Transverse colon (tissue), 4 donors: ENCODE data around the gene DOP1B. TPM values are rescaled to one million over a fixed set of nuclear protein-coding genes. Genes with fewer than 3 reads are reported as not detected.

Source experiments
- DNase-seq: peaks from one replicate; pipeline ENCODE4 v3.0.0-alpha.2; 2019
- H3K27ac ChIP-seq, 4 donors: fragments of 200-600 bp; sonication (generic); 2 replicates each; pipeline ENCODE4 v1.5.1; 2016 to 2018; ENCODE audit warnings: inconsistent platforms in 4 of 4
- H3K27me3 ChIP-seq: fragments of 200-600 bp; sonication (generic); 2 replicates; pipeline ENCODE4 v1.5.1; 2017; ENCODE audit warnings: inconsistent platforms
- H3K36me3 ChIP-seq, 4 donors: fragments of 200-600 bp; sonication (generic); 2 replicates each; pipeline ENCODE4 v1.5.1; 2017 to 2019; ENCODE audit warnings: inconsistent platforms in 4 of 4
- H3K4me1 ChIP-seq, 4 donors: fragments of 200-600 bp; sonication (generic); 2 replicates each; pipeline ENCODE4 v1.5.1; 2017 to 2020; ENCODE audit warnings: inconsistent platforms in 4 of 4
- H3K4me3 ChIP-seq, 4 donors: fragments of 200-600 bp; sonication (generic); 1 replicate in 1 of 4; 2 replicates in 3 of 4; pipeline versions ENCODE4 v1.5.1 to v1.6.1; 2017 to 2019; ENCODE audit warnings: inconsistent platforms in 4 of 4
- H3K9me3 ChIP-seq, 2 donors: fragments of 200-600 bp; sonication (generic); 2 replicates each; pipeline ENCODE4 v1.5.1; 2017 to 2019; ENCODE audit warnings: inconsistent platforms in 2 of 2
- EP300 ChIP-seq: sonication (generic); formaldehyde crosslinking; IDR thresholded peaks from one replicate; pipeline ENCODE4 v1.6.1; 2017; ENCODE audit warnings: antibody characterized with exemption, low read depth
- POLR2A ChIP-seq: fragments of 450-650 bp; IDR thresholded peaks from one replicate; pipeline ENCODE4 v1.6.1; 2016; ENCODE audit warnings: antibody characterized with exemption, mild to moderate bottlenecking, moderate library complexity
- POLR2AphosphoS5 ChIP-seq, 3 donors: sonication (generic); formaldehyde crosslinking; IDR thresholded peaks; one replicate each; pipeline ENCODE4 v1.6.1; 2016; ENCODE audit warnings: antibody characterized with exemption in 3 of 3
- WGBS, 2 donors: methylation state at CpG; one replicate each; pipeline ENCODE4 v1.1.5; 2018; ENCODE audit warnings: low coverage in 1 of 2; 5-methylcytosine and 5-hydroxymethylcytosine counted together
- in situ Hi-C, 4 donors: fragments of 200-750 bp; cut with MboI; loops; one replicate each; pipeline versions ENCODE4 v1.15.0 to v1.15.1; 2017; ENCODE audit warnings: low sequenced_read_pairs in 3 of 4, low pct_ligation_motif_present in 1 of 4, low pct_unique_long_range_greater_than_20kb in 1 of 4
- intact Hi-C: fragments of 100-400 bp; cut with DNase I; formaldehyde crosslinking; loops from one replicate; pipeline ENCODE4 v1.15.1; 2023; ENCODE audit warnings: low total_unique reads
- total RNA-seq, 4 donors: library from RNA; depleted of rRNA; stranded (reverse); fragments of >200 nt; gene quantifications; one replicate each; pipeline ENCODE4 v1.1.0, GENCODE V29; 2016
- TF ChIP-seq, protein P1 (sequence below), 5 experiments: fragments of 200-600 bp in 3 of 5; fragments of 450-650 bp in 2 of 5; sonication (generic) in 3 of 5; IDR thresholded peaks; 1 replicate in 2 of 5; 2 replicates in 3 of 5; pipeline ENCODE4 v1.5.1; 2016 to 2017; ENCODE audit warnings: antibody characterized with exemption in 5 of 5, inconsistent platforms in 3 of 5, mild to moderate bottlenecking in 2 of 5, moderate library complexity in 1 of 5

DOP1B gene
- total RNA-seq, 4 donors from 2014 or later: 49.4 to 74.4 (median 61.0) TPM

DNA sequence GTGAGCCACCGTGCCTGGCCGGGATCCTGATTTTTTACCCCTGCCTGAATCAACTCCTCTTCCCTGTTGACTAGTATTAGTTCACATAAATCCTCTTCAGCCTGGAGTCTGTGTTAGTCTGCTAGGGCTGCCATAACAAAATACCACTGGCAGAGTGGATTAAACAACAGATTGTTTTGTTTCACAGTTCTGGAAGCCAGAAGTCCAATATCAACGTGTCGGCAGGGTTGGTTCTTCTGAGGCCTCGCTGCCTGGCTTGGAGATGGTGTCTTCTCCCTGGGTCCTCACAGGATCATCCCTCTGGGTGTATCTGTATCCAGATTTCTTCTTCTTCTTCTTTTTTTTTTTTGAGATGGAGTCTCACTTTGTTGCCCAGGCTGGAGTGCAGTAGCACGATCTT is 18.2 kb downstream of the DOP1B start:
- 88 to 98% methylated on average over 4 to 6 of the region's 6 CpGs for WGBS, 2 donors
- DNase-seq: no peak
- in situ Hi-C loops: no loop called here

DNA sequence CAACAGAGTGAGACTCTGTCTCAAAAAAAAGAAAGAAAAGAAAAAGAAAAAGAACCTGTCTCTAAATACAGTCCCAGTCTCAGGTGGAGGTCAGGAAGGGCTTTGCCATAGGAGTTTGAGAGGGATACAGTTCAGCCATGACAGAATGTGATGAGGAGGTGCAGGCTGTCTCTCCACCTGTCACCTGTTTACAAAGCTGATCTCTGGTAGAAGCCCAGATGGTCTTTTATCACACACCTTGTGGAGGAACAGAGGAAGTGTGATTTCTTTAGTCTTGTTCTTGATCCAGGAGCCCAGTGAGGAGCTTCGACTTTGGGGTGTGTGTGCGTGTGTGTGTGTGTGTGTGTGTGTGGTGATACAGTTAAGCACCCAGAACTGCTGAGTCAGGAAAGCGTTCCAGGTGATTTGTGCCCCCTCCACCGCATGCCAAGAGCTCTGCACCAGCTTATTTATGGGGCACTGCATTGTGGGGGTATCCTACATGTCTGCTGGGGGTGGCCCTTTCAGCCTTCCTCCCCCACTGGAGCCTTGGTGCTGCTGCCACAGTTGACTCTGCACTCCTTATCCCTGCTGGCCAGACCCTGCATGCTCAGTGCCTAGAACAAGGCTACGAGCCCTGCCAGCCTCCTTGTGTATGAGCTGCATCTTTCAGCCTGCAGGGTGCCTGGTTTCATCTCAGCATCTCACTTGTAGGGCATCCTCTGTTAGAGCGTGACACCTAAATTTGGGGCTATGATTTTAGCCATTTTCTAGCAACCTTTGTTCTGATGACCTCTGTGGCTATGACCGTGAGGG is 19.3 kb downstream of the DOP1B start:
- no peaks in the 10 kb centered on the region for H3K9me3 ChIP-seq
- no peaks in the 10 kb centered on the region for H3K4me1 ChIP-seq
- in situ Hi-C loops: no loop called here

More for the DNA sequence above, 18.2 kb downstream of the DOP1B start:
- intact Hi-C loops: no loop called here
- Histone ChIP-seq H3K27ac (no peak overlapping the region), H3K27me3 (no peaks in the 10 kb centered on the region), H3K4me3 (no peak overlapping the region), H3K9me3 (no peaks in the 10 kb centered on the region), H3K4me1 (no peaks in the 10 kb centered on the region), H3K36me3 (peaks cover 0 to 2% (median 0%) of the 10 kb centered on the region in 4 donors)
- TF ChIP-seq EP300: no peak
- TF ChIP-seq POLR2AphosphoS5 (IDR thresholded peaks at IDR 0.05): no peak
- TF ChIP-seq POLR2A: no peak
- TF ChIP-seq, protein P1, sequence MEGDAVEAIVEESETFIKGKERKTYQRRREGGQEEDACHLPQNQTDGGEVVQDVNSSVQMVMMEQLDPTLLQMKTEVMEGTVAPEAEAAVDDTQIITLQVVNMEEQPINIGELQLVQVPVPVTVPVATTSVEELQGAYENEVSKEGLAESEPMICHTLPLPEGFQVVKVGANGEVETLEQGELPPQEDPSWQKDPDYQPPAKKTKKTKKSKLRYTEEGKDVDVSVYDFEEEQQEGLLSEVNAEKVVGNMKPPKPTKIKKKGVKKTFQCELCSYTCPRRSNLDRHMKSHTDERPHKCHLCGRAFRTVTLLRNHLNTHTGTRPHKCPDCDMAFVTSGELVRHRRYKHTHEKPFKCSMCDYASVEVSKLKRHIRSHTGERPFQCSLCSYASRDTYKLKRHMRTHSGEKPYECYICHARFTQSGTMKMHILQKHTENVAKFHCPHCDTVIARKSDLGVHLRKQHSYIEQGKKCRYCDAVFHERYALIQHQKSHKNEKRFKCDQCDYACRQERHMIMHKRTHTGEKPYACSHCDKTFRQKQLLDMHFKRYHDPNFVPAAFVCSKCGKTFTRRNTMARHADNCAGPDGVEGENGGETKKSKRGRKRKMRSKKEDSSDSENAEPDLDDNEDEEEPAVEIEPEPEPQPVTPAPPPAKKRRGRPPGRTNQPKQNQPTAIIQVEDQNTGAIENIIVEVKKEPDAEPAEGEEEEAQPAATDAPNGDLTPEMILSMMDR (IDR thresholded peaks at IDR 0.05): no peak

DNA sequence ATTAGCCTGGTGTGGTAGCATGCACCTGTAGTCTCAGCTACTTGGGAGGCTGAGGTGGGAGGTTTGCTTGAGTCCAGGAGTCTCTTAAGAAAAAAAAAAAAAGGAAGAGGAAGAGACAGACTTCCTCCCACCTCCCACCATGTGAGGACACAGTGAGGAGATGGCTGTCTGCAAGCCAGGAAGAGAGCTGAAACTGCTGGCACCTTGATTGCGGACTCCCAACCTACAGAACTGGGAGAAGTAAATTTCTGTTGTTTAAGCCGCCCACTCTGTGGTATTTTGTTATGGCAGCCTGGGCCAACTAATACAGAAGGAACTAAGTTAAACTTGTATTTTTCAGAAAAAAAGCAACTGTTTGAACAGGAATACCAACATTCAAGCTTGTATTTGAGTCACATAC is 21.7 kb downstream of the DOP1B start:
- Histone ChIP-seq H3K27ac (no peak overlapping the region), H3K36me3 (no peaks in the 10 kb centered on the region), H3K4me3 (no peak overlapping the region), H3K4me1 (peaks cover 0 to 7% (median 0%) of the 10 kb centered on the region in 4 donors), H3K9me3 (no peaks in the 10 kb centered on the region), H3K27me3 (no peaks in the 10 kb centered on the region)
- 94 to 100% methylated on average over 1 to 2 of the region's 2 CpGs for WGBS, 2 donors
- intact Hi-C loops: no loop called here
- no peak for DNase-seq
- TF ChIP-seq POLR2AphosphoS5 (IDR thresholded peaks at IDR 0.05) (no peak), EP300 (no peak), POLR2A (no peak)
- TF ChIP-seq, protein P1 (IDR thresholded peaks at IDR 0.05): no peak
- in situ Hi-C loops: no loop called here

More for the DNA sequence above, 19.3 kb downstream of the DOP1B start:
- Histone ChIP-seq H3K4me3 (no peak overlapping the region), H3K27ac (no peak overlapping the region), H3K27me3 (no peaks in the 10 kb centered on the region), H3K36me3 (no peaks in the 10 kb centered on the region)
- 89 to 100% methylated on average over 2 to 7 of the region's 7 CpGs for WGBS, 2 donors
- no peak for TF ChIP-seq POLR2A
- no peak for TF ChIP-seq POLR2AphosphoS5 (IDR thresholded peaks at IDR 0.05)
- TF ChIP-seq, protein P1 (IDR thresholded peaks at IDR 0.05): no peak
- no peak for TF ChIP-seq EP300
- no peak for DNase-seq
- intact Hi-C loops: no loop called here

DNA sequence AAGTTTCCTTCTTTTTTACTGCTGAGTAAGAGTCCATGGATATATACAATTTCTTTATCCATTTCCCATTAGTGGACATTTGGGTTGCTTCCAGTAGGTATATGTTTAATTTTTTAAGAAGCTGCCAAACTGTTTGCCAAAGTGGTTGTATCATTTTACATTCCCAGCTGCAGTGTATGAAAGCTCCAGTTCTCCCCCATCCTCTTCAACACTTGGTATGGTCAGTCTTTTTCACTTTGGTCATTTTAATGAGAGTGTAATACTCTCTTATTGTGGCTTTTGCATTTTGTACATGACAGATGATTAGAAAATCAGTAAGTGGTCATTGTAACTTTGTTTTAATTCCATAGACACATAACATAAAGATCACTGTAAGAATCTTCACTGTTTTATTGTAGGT is 22.5 kb downstream of the DOP1B start:
- H3K27ac ChIP-seq: no peak overlapping the region
- no peaks in the 10 kb centered on the region for H3K36me3 ChIP-seq
- H3K9me3 ChIP-seq: no peaks in the 10 kb centered on the region
- no peak for DNase-seq
- H3K27me3 ChIP-seq: no peaks in the 10 kb centered on the region
- peaks cover 0 to 7% (median 0%) of the 10 kb centered on the region in 4 donors for H3K4me1 ChIP-seq
- intact Hi-C loops: no loop called here
- in situ Hi-C loops: no loop called here
- TF ChIP-seq EP300 (no peak), POLR2AphosphoS5 (IDR thresholded peaks at IDR 0.05) (no peak), POLR2A (no peak)
- TF ChIP-seq, protein P1 (IDR thresholded peaks at IDR 0.05): no peak
- H3K4me3 ChIP-seq: no peak overlapping the region
